HG03139 (cell line): Measurements from ENCODE around the gene STARD13.

Experiments used
- ATAC-seq: cut with Tn5 transposase; IDR thresholded peaks from one replicate; pipeline ENCODE4 v1.9.1; 2021; ENCODE audit not compliant: unreplicated experiment

STARD13 gene

GRCh38 chr13:33125821-33126570 lies 159.6 kb downstream of the STARD13 start:
- no peak for ATAC-seq

- ATAC-seq, result no peak
Measured at GRCh38 chr13:33123066-33123859, 162.3 kb downstream of the STARD13 start.

- ATAC-seq, result no peak
Measured at GRCh38 chr13:33119856-33120543, 165.6 kb downstream of the STARD13 start.

- no peak for ATAC-seq
Measured at GRCh38 chr13:33119022-33119781, 166.4 kb downstream of the STARD13 start.

GRCh38 chr13:33116321-33117010 lies 169.1 kb downstream of the STARD13 start:
- no peak for ATAC-seq

- no peak for ATAC-seq
Measured at GRCh38 chr13:33115274-33115673, 170.3 kb downstream of the STARD13 start.

- ATAC-seq, result no peak
Measured at GRCh38 chr13:33114146-33114545, 171.4 kb downstream of the STARD13 start.

GRCh38 chr13:33112766-33113165 lies 172.8 kb downstream of the STARD13 start:
- no peak for ATAC-seq

GRCh38 chr13:33111414-33112110 lies 174.0 kb downstream of the STARD13 start:
- ATAC-seq, result no peak

- no peak for ATAC-seq
Measured at GRCh38 chr13:33110713-33111413, 174.7 kb downstream of the STARD13 start.

GRCh38 chr13:33110386-33110712 lies 175.2 kb downstream of the STARD13 start:
- no peak for ATAC-seq

- ATAC-seq, result no peak
Measured at GRCh38 chr13:33109801-33110200, 175.8 kb downstream of the STARD13 start.

- no peak for ATAC-seq
Measured at GRCh38 chr13:33109271-33109697, 176.3 kb downstream of the STARD13 start.

- no peak for ATAC-seq
Measured at GRCh38 chr13:33108620-33109019, 176.9 kb downstream of the STARD13 start.

GRCh38 chr13:33107361-33107760 lies 178.2 kb downstream of the STARD13 start:
- ATAC-seq, result no peak

GRCh38 chr13:33106656-33107360 lies 178.7 kb downstream of the STARD13 start:
- ATAC-seq, result no peak

GRCh38 chr13:33105387-33106005 lies 180.1 kb downstream of the STARD13 start:
- no peak for ATAC-seq

- ATAC-seq, result no peak
Measured at GRCh38 chr13:33103457-33103856, 182.1 kb downstream of the STARD13 start.
